SJSA1 (cell line): ENCODE data around the gene EWSR1. TPM values are rescaled to one million over a fixed set of nuclear protein-coding genes. Genes with fewer than 3 reads are reported as not detected.

ENCODE experiments used
- DNase-seq, 2 experiments: peaks; one replicate each; pipeline ENCODE4 v3.0.0-alpha.2; 2015 to 2020; ENCODE audit warnings: low spot score in 2 of 2, low read depth in 1 of 2
- H3K27ac ChIP-seq: fragments of 250-450 bp; sonication (Bioruptor Pico); 2 replicates; pipeline ENCODE4 v1.5.1; 2020; ENCODE audit warnings: mild to moderate bottlenecking, moderate library complexity
- H3K27me3 ChIP-seq: fragments of 250-450 bp; sonication (Bioruptor Pico); replicated peaks from 2 replicates; pipeline ENCODE4 v1.5.1; 2020; ENCODE audit warnings: mild to moderate bottlenecking, moderate library complexity
- H3K36me3 ChIP-seq: fragments of 250-450 bp; sonication (Bioruptor Pico); 2 replicates; pipeline ENCODE4 v1.5.1; 2020; ENCODE audit warnings: mild to moderate bottlenecking
- H3K4me1 ChIP-seq: fragments of 250-450 bp; sonication (Bioruptor Pico); replicated peaks from 2 replicates; pipeline ENCODE4 v1.6.1; 2021; ENCODE audit warnings: mild to moderate bottlenecking
- H3K4me3 ChIP-seq: fragments of 250-450 bp; sonication (Bioruptor Pico); 2 replicates; pipeline ENCODE4 v1.5.1; 2020; ENCODE audit warnings: mild to moderate bottlenecking
- H3K9me3 ChIP-seq: fragments of 250-450 bp; sonication (Bioruptor Pico); replicated peaks from 2 replicates; pipeline ENCODE4 v1.5.1; 2020; ENCODE audit warnings: mild to moderate bottlenecking
- total RNA-seq: library from RNA; depleted of rRNA; stranded (reverse); fragments of >200 nt; shearing (Covaris generic); gene quantifications from 2 replicates; pipeline ENCODE4 v1.2.3, GENCODE V29; 2014

The EWSR1 gene
- total RNA-seq, 1 experiment from 2014 or later, result 297 TPM

- H3K9me3 ChIP-seq, result no peaks in the 10 kb centered on the region
- H3K36me3 ChIP-seq, result peaks cover 28% of the 10 kb centered on the region
- H3K4me3 ChIP-seq, result no peak overlapping the region
- no peak for DNase-seq
- H3K27me3 ChIP-seq, result no peaks in the 10 kb centered on the region
- H3K27ac ChIP-seq, result no peak overlapping the region
- H3K4me1 ChIP-seq, result no peaks in the 10 kb centered on the region
Observed at GRCh38 chr22:29257751-29258181, 10.3 kb upstream of the EWSR1 start.

- Histone ChIP-seq H3K36me3 (peaks cover 30% of the 10 kb centered on the region), H3K27me3 (no peaks in the 10 kb centered on the region), H3K4me1 (no peaks in the 10 kb centered on the region), H3K9me3 (no peaks in the 10 kb centered on the region), H3K27ac (no peak overlapping the region), H3K4me3 (no peak overlapping the region)
- DNase-seq, result no peak
Observed at GRCh38 chr22:29258407-29259252, 9.4 kb upstream of the EWSR1 start.

DNA sequence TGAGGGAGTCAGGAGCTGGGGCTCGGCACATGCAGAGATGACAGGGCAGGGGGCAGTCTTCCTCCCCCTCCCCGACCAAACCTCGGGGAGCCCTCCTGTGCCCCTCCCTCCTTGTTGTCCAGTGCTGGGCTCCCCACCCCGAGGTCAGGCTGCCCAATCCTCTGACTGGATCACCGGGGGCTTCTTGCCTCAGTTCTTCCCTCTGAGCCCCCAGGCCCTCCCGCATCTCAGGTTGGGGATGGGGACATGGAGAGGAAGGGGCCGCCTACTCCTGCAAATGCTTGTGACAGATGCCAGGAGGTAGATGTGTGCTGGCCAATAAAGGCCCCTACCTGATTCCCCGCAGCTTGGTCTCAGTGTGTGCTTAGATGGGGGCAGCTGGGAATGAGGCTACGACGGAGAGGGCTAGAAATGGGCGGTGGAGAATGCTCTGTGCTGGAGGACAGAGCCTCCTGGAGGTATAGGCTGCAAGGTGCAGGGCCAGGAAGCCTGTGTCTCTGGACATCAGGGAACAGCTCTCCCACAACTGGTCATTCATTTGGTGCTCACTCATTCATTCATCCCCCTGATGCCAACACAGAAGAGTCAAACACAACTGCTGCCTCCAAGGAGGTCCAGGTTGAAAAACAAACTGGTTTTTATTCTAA is 8.7 kb upstream of the EWSR1 start:
- DNase-seq, result no peak
- H3K27ac ChIP-seq, result no peak overlapping the region
- H3K4me3 ChIP-seq, result no peak overlapping the region
- no peaks in the 10 kb centered on the region for H3K4me1 ChIP-seq
- H3K36me3 ChIP-seq, result peaks cover 37% of the 10 kb centered on the region
- no peaks in the 10 kb centered on the region for H3K27me3 ChIP-seq
- no peaks in the 10 kb centered on the region for H3K9me3 ChIP-seq

GRCh38 chr22:29260031-29260560 is 8.0 kb upstream of the EWSR1 start:
- H3K4me3 ChIP-seq, result no peak overlapping the region
- no peak for DNase-seq
- no peaks in the 10 kb centered on the region for H3K9me3 ChIP-seq
- peaks cover 44% of the 10 kb centered on the region for H3K36me3 ChIP-seq
- H3K4me1 ChIP-seq, result no peaks in the 10 kb centered on the region
- H3K27ac ChIP-seq, result no peak overlapping the region
- H3K27me3 ChIP-seq, result no peaks in the 10 kb centered on the region

GRCh38 chr22:29260601-29261315 is 7.3 kb upstream of the EWSR1 start:
- Histone ChIP-seq H3K36me3 (peaks cover 51% of the 10 kb centered on the region), H3K9me3 (no peaks in the 10 kb centered on the region), H3K27me3 (no peaks in the 10 kb centered on the region), H3K4me3 (no peak overlapping the region), H3K27ac (no peak overlapping the region), H3K4me1 (no peaks in the 10 kb centered on the region)
- no peak for DNase-seq

- H3K9me3 ChIP-seq, result no peaks in the 10 kb centered on the region
- no peaks in the 10 kb centered on the region for H3K27me3 ChIP-seq
- H3K27ac ChIP-seq, result no peak overlapping the region
- no peak for DNase-seq
- H3K4me1 ChIP-seq, result peaks cover 11% of the 10 kb centered on the region
- H3K36me3 ChIP-seq, result peaks cover 71% of the 10 kb centered on the region
- H3K4me3 ChIP-seq, result no peak overlapping the region
Observed at GRCh38 chr22:29263791-29264276, 4.2 kb upstream of the EWSR1 start.

DNA sequence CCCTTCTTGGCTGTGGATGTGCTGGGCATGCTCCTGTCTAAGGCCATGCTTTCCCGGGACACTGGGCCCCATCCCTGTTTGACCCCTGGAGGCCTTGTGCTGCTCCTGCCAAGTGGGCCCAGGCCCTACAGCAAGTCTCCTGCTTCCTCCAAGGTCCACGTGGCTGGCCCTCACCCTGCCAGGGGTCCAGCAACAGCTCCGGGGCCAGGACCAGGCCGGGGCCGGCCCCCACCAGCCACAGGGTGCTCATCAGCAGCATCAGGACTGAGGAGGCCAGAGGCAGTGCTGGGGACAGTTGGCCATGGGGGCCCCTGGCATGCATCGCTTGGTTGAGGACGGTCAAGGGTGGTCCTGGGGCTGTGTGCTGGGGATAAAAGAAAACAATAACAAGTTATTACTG is 2.8 kb upstream of the EWSR1 start:
- no peaks in the 10 kb centered on the region for H3K27me3 ChIP-seq
- peaks cover 71% of the 10 kb centered on the region for H3K36me3 ChIP-seq
- no peak for DNase-seq
- H3K4me3 ChIP-seq, result no peak overlapping the region
- no peaks in the 10 kb centered on the region for H3K9me3 ChIP-seq
- no peak overlapping the region for H3K27ac ChIP-seq
- H3K4me1 ChIP-seq, result peaks cover 22% of the 10 kb centered on the region

DNA sequence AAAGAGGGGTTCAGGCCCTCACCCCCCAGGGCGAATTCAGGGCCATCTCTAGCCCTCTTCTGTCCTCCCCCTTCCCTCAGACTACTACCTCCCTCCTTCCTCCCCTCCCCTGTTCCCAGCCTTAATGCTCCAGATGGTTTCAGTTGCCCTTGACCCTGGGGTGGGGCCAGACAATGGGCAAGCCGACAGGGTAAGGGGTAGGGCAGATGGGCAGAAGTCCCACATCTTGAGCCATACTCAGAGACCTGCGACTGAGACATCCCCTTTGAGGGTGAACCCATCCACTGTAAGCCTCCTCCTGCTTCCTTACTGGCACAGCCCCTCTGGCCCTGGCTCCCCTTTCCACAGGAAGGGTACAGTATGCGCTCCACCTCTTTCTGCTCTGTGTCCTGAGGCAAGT is 2.1 kb upstream of the EWSR1 start:
- Histone ChIP-seq H3K9me3 (no peaks in the 10 kb centered on the region), H3K4me3 (no peak overlapping the region), H3K27me3 (no peaks in the 10 kb centered on the region), H3K4me1 (peaks cover 28% of the 10 kb centered on the region), H3K27ac (no peak overlapping the region), H3K36me3 (peaks cover 72% of the 10 kb centered on the region)
- no peak for DNase-seq

- peaks cover 79% of the 10 kb centered on the region for H3K36me3 ChIP-seq
- peak in 1 of 2 experiments; percentile 28 for DNase-seq
Observed at GRCh38 chr22:29266564-29267461, 1.3 kb upstream of the EWSR1 start.

DNA sequence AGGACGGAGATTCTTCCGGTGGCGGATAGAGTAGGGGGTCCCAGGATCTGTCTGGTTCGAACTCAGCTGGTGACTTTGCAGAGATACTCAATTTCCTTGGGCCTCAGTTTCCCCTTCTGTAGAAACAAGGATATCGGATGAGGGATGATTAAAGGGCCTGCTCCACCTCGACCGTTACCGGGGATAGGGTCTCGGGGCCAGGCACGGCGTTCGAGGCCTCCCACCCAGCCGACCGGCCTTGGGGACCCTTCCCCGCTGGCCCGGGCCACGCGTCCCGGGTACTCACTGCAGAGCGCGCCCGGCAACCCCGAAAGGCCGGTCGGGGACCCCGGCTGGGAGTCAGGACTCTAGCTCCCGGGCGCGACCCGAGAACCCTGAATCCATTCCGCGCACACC is 608 bp upstream of the EWSR1 start:
- peaks cover 37% of the 10 kb centered on the region for H3K4me1 ChIP-seq
- H3K4me3 ChIP-seq, result peak overlapping the region; percentile 94
- peak overlapping the region; percentile 100 for H3K27ac ChIP-seq
- no peaks in the 10 kb centered on the region for H3K9me3 ChIP-seq
- no peak for DNase-seq
- peaks cover 85% of the 10 kb centered on the region for H3K36me3 ChIP-seq
- H3K27me3 ChIP-seq, result no peaks in the 10 kb centered on the region

More at GRCh38 chr22:29266564-29267461, 1.3 kb upstream of the EWSR1 start:
- Histone ChIP-seq H3K4me3 (peak overlapping the region; percentile 94), H3K27me3 (no peaks in the 10 kb centered on the region), H3K27ac (peak overlapping the region; percentile 100), H3K4me1 (peaks cover 33% of the 10 kb centered on the region), H3K9me3 (no peaks in the 10 kb centered on the region)

GRCh38 chr22:29268511-29269229 is 602 bp downstream of the EWSR1 start:
- DNase-seq, result peak; percentile 71 to 84
- Histone ChIP-seq H3K9me3 (no peaks in the 10 kb centered on the region), H3K4me3 (peak overlapping the region; percentile 94), H3K27ac (peak overlapping the region; percentile 100), H3K27me3 (no peaks in the 10 kb centered on the region), H3K36me3 (peaks cover 95% of the 10 kb centered on the region), H3K4me1 (peaks cover 37% of the 10 kb centered on the region)

DNA sequence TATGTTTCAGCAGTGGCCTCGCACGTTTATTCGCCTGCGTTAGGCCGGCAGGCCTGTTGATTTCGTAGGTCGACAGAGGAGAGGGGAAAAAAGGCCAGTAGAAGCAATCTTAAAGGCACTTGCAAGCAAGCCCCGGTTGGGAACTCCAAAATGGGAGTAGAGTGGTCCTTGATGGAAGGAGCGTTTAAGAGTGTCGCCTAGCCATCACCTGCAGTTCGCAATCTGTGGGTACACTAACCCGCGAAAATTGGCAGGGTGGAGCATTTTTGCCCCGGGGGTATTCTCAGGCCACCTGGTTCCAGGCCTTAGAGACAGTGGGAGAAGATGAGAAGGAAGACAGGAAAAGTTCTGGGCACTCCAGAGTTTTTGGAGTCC is 1.1 kb downstream of the EWSR1 start:
- Histone ChIP-seq H3K4me1 (peaks cover 37% of the 10 kb centered on the region), H3K36me3 (peaks cover 95% of the 10 kb centered on the region), H3K27me3 (no peaks in the 10 kb centered on the region), H3K9me3 (no peaks in the 10 kb centered on the region), H3K4me3 (peak overlapping the region; percentile 94), H3K27ac (peak overlapping the region; percentile 100; the same call in 1 of the 2 replicates)
- DNase-seq, result no peak
